ENCODE data around the gene KLF12.

GRCh38 chr13:74092711-74093110 lies 41.5 kb downstream of the KLF12 start:
- no peak for TF ChIP-seq POLR2A (IDR thresholded peaks at IDR 0.05; ENCODE audit: low read depth, low read length)
- TF ChIP-seq POLR2AphosphoS5 (IDR thresholded peaks at IDR 0.05; ENCODE audit: low read depth, low read length): no peak
- TF ChIP-seq TAF1 (IDR thresholded peaks at IDR 0.05; ENCODE audit: borderline replicate concordance, low read depth, low read length): no peak
